ENCODE data around the gene EGFR.

Gene EGFR

GRCh38 chr7:55242613-55243012 is 223.8 kb downstream of the EGFR start:
- Histone ChIP-seq H3K27ac (no peak overlapping the region), H3K4me3 (no peak overlapping the region)
- no peak for DNase-seq (ENCODE audit: low spot score)
- TF ChIP-seq CTCF (IDR thresholded peaks at IDR 0.05): no peak

GRCh38 chr7:55244006-55244745 is 225.4 kb downstream of the EGFR start:
- no peak overlapping the region for H3K27ac ChIP-seq
- no peak overlapping the region for H3K4me3 ChIP-seq
- DNase-seq (ENCODE audit: low spot score): no peak
- no peak for TF ChIP-seq CTCF (IDR thresholded peaks at IDR 0.05)

- no peak overlapping the region for H3K27ac ChIP-seq
- no peak overlapping the region for H3K4me3 ChIP-seq
- no peak for TF ChIP-seq CTCF (IDR thresholded peaks at IDR 0.05)
- DNase-seq (ENCODE audit: low spot score): no peak
Measured at GRCh38 chr7:55245271-55245723, 226.5 kb downstream of the EGFR start.

- H3K27ac ChIP-seq: no peak overlapping the region
- DNase-seq (ENCODE audit: low spot score): no peak
- TF ChIP-seq CTCF (IDR thresholded peaks at IDR 0.05): no peak
Measured at GRCh38 chr7:55246171-55246570, 227.4 kb downstream of the EGFR start.

GRCh38 chr7:55247428-55247827 is 228.6 kb downstream of the EGFR start:
- DNase-seq (ENCODE audit: low spot score): no peak
- H3K4me3 ChIP-seq: no peak overlapping the region
- no peak overlapping the region for H3K27ac ChIP-seq
- TF ChIP-seq CTCF (IDR thresholded peaks at IDR 0.05): no peak

More at GRCh38 chr7:55246171-55246570, 227.4 kb downstream of the EGFR start:
- H3K4me3 ChIP-seq: no peak overlapping the region

- DNase-seq (ENCODE audit: low spot score): peak; percentile 19
- no peak overlapping the region for H3K27ac ChIP-seq
- TF ChIP-seq CTCF (IDR thresholded peaks at IDR 0.05): no peak
- no peak overlapping the region for H3K4me3 ChIP-seq
Measured at GRCh38 chr7:55248526-55248925, 229.7 kb downstream of the EGFR start.

GRCh38 chr7:55249332-55249731 is 230.5 kb downstream of the EGFR start:
- Histone ChIP-seq H3K4me3 (no peak overlapping the region), H3K27ac (no peak overlapping the region)
- no peak for TF ChIP-seq CTCF (IDR thresholded peaks at IDR 0.05)
- DNase-seq (ENCODE audit: low spot score): peak; percentile 31

Data from coronary artery (tissue), 2 donors.